ENCODE data around the gene DLX3. TPM values are rescaled to one million over a fixed set of nuclear protein-coding genes. Genes with fewer than 3 reads are reported as not detected.

The DLX3 gene
- polyA plus RNA-seq, 1 of the 3 experiments (the other 2 are of a cell fraction): not detected

DNA sequence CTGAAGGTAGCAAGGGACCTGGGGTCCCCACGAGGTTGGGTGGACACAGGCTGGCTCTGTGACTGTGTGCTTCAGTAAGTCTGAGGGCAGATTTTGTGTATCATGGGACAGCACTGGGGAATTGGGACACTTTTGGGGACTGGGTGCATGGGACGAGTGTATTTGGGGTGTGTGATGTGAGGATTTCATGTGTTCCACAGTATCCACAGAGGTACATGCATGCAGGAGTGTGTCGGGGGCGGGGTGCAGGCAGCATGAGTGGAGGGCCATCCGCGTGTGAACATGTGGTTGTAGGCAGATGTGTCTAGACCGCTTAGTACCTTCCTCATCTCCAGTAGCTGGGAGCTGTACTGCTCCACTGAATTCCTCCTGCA is 1.1 kb upstream of the DLX3 start:
- POLR2A ChIA-PET: interaction anchor here (1.2 to 1.4 kb wide), 2 partner anchors 134 to 136 kb away, joined by 4 to 5 read pairs; no protein-coding TSS in a partner anchor
- Histone ChIP-seq H3K9ac (no peak overlapping the region), H4K20me1 (ENCODE audit: insufficient read depth) (no peaks in the 10 kb centered on the region; the same call in 1 of the 2 replicates), H3K9me3 (no peaks in the 10 kb centered on the region), H2AFZ (ENCODE audit: low read depth) (no peak overlapping the region), H3K9me2 (no peaks in the 10 kb centered on the region), H3K36me3 (replicated peaks in 1 of 2; ENCODE audit: control insufficient read depth in 1 of 2, insufficient read depth in 2 of 2, low read length in 1 of 2) (no peaks in the 10 kb centered on the region), H3K79me2 (ENCODE audit: insufficient read depth) (no peaks in the 10 kb centered on the region), H3K27me3 (ENCODE audit: insufficient read depth) (peaks cover 79% of the 10 kb centered on the region), H3F3A (replicated peaks; ENCODE audit: insufficient read depth) (peaks cover 13% of the 10 kb centered on the region), H3K27ac (ENCODE audit: low read depth in 2 of 2, low read length in 1 of 2) (no peak overlapping the region), H3K4me3 (ENCODE audit: low read depth in 2 of 2, low read length in 1 of 2) (peak overlapping the region in 1 of 2 experiments; percentile 66; a peak in 1 of 4 replicates), H3K4me1 (ENCODE audit: control insufficient read depth in 1 of 2, insufficient read depth in 2 of 2, low read depth in 1 of 2, low read length in 1 of 2) (peaks cover 6 to 12% of the 10 kb centered on the region in 2 experiments; a peak in 1 of 4 replicates), H3K4me2 (peak overlapping the region; percentile 95; the same call in 1 of the 2 replicates)
- TF ChIP-seq GABPA (IDR thresholded peaks at IDR 0.05; ENCODE audit: low read depth): no peak
- TF ChIP-seq, protein P1, sequence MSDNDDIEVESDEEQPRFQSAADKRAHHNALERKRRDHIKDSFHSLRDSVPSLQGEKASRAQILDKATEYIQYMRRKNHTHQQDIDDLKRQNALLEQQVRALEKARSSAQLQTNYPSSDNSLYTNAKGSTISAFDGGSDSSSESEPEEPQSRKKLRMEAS (IDR thresholded peaks at IDR 0.05; ENCODE audit: low read depth): no peak
- TF ChIP-seq CHD2 (IDR thresholded peaks at IDR 0.05; ENCODE audit: low read length, partially characterized antibody): no peak
- TF ChIP-seq YY1 (IDR thresholded peaks at IDR 0.05; ENCODE audit: low read depth): no peak
- TF ChIP-seq ELF1 (IDR thresholded peaks at IDR 0.05): no peak
- TF ChIP-seq, protein P2, sequence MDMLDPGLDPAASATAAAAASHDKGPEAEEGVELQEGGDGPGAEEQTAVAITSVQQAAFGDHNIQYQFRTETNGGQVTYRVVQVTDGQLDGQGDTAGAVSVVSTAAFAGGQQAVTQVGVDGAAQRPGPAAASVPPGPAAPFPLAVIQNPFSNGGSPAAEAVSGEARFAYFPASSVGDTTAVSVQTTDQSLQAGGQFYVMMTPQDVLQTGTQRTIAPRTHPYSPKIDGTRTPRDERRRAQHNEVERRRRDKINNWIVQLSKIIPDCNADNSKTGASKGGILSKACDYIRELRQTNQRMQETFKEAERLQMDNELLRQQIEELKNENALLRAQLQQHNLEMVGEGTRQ (IDR thresholded peaks at IDR 0.05; ENCODE audit: borderline replicate concordance, low read depth, low read length): no peak
- no peak for TF ChIP-seq FOXJ3 (CRISPR knock-in tag; IDR thresholded peaks at IDR 0.05)
- no peak for TF ChIP-seq NRF1 (IDR thresholded peaks at IDR 0.05; ENCODE audit: low read depth, low read length)
- TF ChIP-seq JUND (IDR thresholded peaks at IDR 0.05): no peak
- TF ChIP-seq TAF1 (IDR thresholded peaks at IDR 0.05; ENCODE audit: borderline replicate concordance, low read depth, low read length): no peak
- no peak for TF ChIP-seq GATA2 (CRISPR knock-in tag; IDR thresholded peaks at IDR 0.05)
- TF ChIP-seq, protein P3, sequence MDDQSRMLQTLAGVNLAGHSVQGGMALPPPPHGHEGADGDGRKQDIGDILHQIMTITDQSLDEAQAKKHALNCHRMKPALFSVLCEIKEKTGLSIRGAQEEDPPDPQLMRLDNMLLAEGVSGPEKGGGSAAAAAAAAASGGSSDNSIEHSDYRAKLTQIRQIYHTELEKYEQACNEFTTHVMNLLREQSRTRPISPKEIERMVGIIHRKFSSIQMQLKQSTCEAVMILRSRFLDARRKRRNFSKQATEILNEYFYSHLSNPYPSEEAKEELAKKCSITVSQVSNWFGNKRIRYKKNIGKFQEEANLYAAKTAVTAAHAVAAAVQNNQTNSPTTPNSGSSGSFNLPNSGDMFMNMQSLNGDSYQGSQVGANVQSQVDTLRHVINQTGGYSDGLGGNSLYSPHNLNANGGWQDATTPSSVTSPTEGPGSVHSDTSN (IDR thresholded peaks at IDR 0.05): no peak
- TF ChIP-seq, protein P4, sequence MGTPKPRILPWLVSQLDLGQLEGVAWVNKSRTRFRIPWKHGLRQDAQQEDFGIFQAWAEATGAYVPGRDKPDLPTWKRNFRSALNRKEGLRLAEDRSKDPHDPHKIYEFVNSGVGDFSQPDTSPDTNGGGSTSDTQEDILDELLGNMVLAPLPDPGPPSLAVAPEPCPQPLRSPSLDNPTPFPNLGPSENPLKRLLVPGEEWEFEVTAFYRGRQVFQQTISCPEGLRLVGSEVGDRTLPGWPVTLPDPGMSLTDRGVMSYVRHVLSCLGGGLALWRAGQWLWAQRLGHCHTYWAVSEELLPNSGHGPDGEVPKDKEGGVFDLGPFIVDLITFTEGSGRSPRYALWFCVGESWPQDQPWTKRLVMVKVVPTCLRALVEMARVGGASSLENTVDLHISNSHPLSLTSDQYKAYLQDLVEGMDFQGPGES (IDR thresholded peaks at IDR 0.05; ENCODE audit: low read depth, low read length): no peak
- TF ChIP-seq RAD21 (IDR thresholded peaks at IDR 0.05; ENCODE audit: low read length): no peak
- TF ChIP-seq, protein P5, sequence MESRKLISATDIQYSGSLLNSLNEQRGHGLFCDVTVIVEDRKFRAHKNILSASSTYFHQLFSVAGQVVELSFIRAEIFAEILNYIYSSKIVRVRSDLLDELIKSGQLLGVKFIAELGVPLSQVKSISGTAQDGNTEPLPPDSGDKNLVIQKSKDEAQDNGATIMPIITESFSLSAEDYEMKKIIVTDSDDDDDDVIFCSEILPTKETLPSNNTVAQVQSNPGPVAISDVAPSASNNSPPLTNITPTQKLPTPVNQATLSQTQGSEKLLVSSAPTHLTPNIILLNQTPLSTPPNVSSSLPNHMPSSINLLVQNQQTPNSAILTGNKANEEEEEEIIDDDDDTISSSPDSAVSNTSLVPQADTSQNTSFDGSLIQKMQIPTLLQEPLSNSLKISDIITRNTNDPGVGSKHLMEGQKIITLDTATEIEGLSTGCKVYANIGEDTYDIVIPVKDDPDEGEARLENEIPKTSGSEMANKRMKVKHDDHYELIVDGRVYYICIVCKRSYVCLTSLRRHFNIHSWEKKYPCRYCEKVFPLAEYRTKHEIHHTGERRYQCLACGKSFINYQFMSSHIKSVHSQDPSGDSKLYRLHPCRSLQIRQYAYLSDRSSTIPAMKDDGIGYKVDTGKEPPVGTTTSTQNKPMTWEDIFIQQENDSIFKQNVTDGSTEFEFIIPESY (IDR thresholded peaks at IDR 0.05; ENCODE audit: borderline replicate concordance, low read depth): no peak
- TF ChIP-seq SIN3A (IDR thresholded peaks at IDR 0.05; ENCODE audit: borderline replicate concordance, low read depth, low read length): no peak
- TF ChIP-seq RFX5 (IDR thresholded peaks at IDR 0.05; ENCODE audit: low read length): no peak
- TF ChIP-seq POLR2AphosphoS5 (IDR thresholded peaks at IDR 0.05; ENCODE audit: low read depth, low read length): no peak
- no peak for TF ChIP-seq SMC3 (IDR thresholded peaks at IDR 0.05; ENCODE audit: low read depth, low read length)
- CTCF ChIA-PET: interaction anchor here (0.7 to 30.0 kb wide), 54 partner anchors 10 to 699 kb away, joined by 3 to 1665 read pairs (median 9); partner anchors contain the start of genes DLX4, ITGA3, KAT7 and NXPH3
- 18% methylated on average over 7 of the region's 7 CpGs for WGBS (ENCODE audit: low lambda C conversion rate)
- DNase-seq: no peak
